ENCODE measurements around the gene MAP3K3. TPM values are rescaled to one million over a fixed set of nuclear protein-coding genes. Genes with fewer than 3 reads are reported as not detected.

MAP3K3 gene
- total RNA-seq, 1 experiment from 2014 or later = 14.1 TPM

DNA sequence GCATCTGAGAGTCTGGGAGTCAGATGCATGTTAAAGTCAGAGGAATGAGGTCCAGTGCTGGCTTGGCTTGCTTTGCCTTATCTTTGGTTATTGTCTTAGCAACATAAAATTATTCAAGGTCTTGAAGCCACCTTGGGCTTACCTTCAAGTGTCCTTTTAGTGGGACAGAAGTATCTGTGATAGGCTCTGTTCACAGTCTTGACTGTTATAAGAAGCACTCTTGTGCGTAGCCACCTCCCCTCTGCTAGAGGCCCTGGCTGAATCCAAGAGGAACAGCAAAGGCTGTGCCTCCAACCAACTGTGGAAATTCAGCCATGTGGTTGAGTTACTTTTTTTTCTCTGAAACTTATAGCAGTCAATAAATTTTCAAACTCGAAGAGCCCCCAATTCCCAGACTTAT is 8.6 kb upstream of the MAP3K3 start:
- no peak overlapping the region for H3K27ac ChIP-seq
- H3F3A ChIP-seq (ENCODE audit: insufficient read depth, low read depth) = no peaks in the 10 kb centered on the region; the same call in 1 of the 2 replicates
- H2AFZ ChIP-seq = no peak overlapping the region
- no peaks in the 10 kb centered on the region for H3K4me1 ChIP-seq (replicated peaks; ENCODE audit: insufficient read depth)
- no peaks in the 10 kb centered on the region for H3K9me2 ChIP-seq (ENCODE audit: insufficient read depth)
- H4K20me1 ChIP-seq (ENCODE audit: insufficient read depth) = no peaks in the 10 kb centered on the region
- no peak overlapping the region for H3K4me2 ChIP-seq
- no peaks in the 10 kb centered on the region for H3K27me3 ChIP-seq (ENCODE audit: insufficient read depth, low read depth)
- TF ChIP-seq EZH2 (IDR thresholded peaks at IDR 0.05; ENCODE audit: low read depth) = no peak
- no peak for TF ChIP-seq CTCF (conservative IDR thresholded peaks at IDR 0.05)
- H3K79me2 ChIP-seq (ENCODE audit: low read depth) = no peaks in the 10 kb centered on the region
- H3K4me3 ChIP-seq = no peak overlapping the region
- ChIA-PET POLR2A (ENCODE audit: unreplicated experiment) (no interaction called here), CTCF (no interaction called here)
- no peaks in the 10 kb centered on the region for H3K9me3 ChIP-seq (ENCODE audit: insufficient read depth, low read depth)
- H3K36me3 ChIP-seq (ENCODE audit: low read depth) = 0 out of 2 replicates have a peak, but pooled peaks cover 3% of the 10 kb centered on the region
- BruUV-seq (replicated peaks) = no TSS peak
- intact Hi-C loops (cut with micrococcal nuclease; ENCODE audit: unreplicated experiment) = loop anchor here (10.0 kb wide), 2 partner anchors 939 to 1059 kb away; no protein-coding TSS in a partner anchor
- DNase-seq = no peak

DNA sequence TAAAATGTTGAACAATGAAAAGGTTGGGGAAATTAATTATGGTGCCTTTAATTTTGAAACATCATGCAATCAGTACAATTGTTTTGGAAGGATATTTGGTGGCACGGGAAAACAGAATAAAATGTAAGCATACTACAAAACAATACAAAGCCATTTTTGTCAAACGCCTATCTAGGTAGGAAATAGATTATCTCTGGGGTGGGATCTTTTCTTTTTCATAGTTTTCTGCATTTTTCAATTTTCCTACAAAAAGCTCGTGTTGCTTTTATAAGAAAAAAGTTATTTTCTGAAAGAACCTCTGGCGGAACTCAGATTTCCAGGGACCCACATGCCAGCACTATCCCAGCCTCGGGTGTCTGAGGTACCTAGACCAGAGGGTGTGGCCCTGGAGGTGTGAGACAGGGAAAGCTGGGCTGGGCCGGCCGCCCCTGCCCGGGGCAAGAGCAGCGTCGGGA is 961 bp upstream of the MAP3K3 start:
- Histone ChIP-seq H3K9me3 (ENCODE audit: insufficient read depth, low read depth) (no peaks in the 10 kb centered on the region), H4K20me1 (ENCODE audit: insufficient read depth) (no peaks in the 10 kb centered on the region; the same call in 1 of the 2 replicates), H3K4me1 (replicated peaks; ENCODE audit: insufficient read depth) (peaks cover 12% of the 10 kb centered on the region; the same call in 1 of the 2 replicates), H3K4me2 (peak overlapping the region; percentile 90), H2AFZ (peak overlapping the region; percentile 84), H3K9me2 (ENCODE audit: insufficient read depth) (no peaks in the 10 kb centered on the region), H3K4me3 (peak overlapping the region; percentile 64), H3F3A (ENCODE audit: insufficient read depth, low read depth) (no peaks in the 10 kb centered on the region), H3K79me2 (ENCODE audit: low read depth) (0 out of 2 replicates have a peak, but pooled peaks cover 8% of the 10 kb centered on the region), H3K27ac (no peak overlapping the region), H3K27me3 (ENCODE audit: insufficient read depth, low read depth) (no peaks in the 10 kb centered on the region), H3K36me3 (ENCODE audit: low read depth) (no peaks in the 10 kb centered on the region)
- TF ChIP-seq CTCF (conservative IDR thresholded peaks at IDR 0.05) = no peak
- TF ChIP-seq EZH2 (IDR thresholded peaks at IDR 0.05; ENCODE audit: low read depth) = no peak
- BruUV-seq (replicated peaks) = TSS peak; percentile 98
- ChIA-PET POLR2A (ENCODE audit: unreplicated experiment) (interaction anchor here (0.5 to 0.9 kb wide), 3 partner anchors 15 to 1097 kb away, joined by 4 to 6 read pairs (median 4); no protein-coding TSS in a partner anchor), CTCF (interaction anchor here (0.7 to 2.3 kb wide), 3 partner anchors 10 to 442 kb away, joined by 3 to 11 read pairs (median 7); no protein-coding TSS in a partner anchor)
- DNase-seq = no peak
- intact Hi-C loops (cut with micrococcal nuclease; ENCODE audit: unreplicated experiment) = loop anchor here (5.0 kb wide), 3 partner anchors 56 to 221 kb away; partner anchors contain the start of gene SMARCD2

GRCh38 chr17:63622574-63623390 is 565 bp downstream of the MAP3K3 start:
- H3K36me3 ChIP-seq (ENCODE audit: low read depth) = no peaks in the 10 kb centered on the region
- H3F3A ChIP-seq (ENCODE audit: insufficient read depth, low read depth) = no peaks in the 10 kb centered on the region
- peak; percentile 40 to 69 for DNase-seq
- H3K79me2 ChIP-seq (ENCODE audit: low read depth) = 0 out of 2 replicates have a peak, but pooled peaks cover 8% of the 10 kb centered on the region
- POLR2A ChIA-PET (ENCODE audit: unreplicated experiment) = interaction anchor here (0.5 to 0.8 kb wide), 4 partner anchors 20 to 270 kb away, joined by 3 to 13 read pairs (median 4); partner anchors contain the start of genes CCDC47 and DDX42
- peak overlapping the region; percentile 76 for H3K4me2 ChIP-seq
- no peaks in the 10 kb centered on the region for H3K27me3 ChIP-seq (ENCODE audit: insufficient read depth, low read depth)
- H3K4me1 ChIP-seq (replicated peaks; ENCODE audit: insufficient read depth) = peaks cover 12% of the 10 kb centered on the region; the same call in 1 of the 2 replicates
- H3K9me3 ChIP-seq (ENCODE audit: insufficient read depth, low read depth) = no peaks in the 10 kb centered on the region
- BruUV-seq (replicated peaks) = no TSS peak
- H2AFZ ChIP-seq = peak overlapping the region; percentile 74
- no peak overlapping the region for H3K27ac ChIP-seq
- no peaks in the 10 kb centered on the region; the same call in 1 of the 2 replicates for H4K20me1 ChIP-seq (ENCODE audit: insufficient read depth)
- TF ChIP-seq CTCF (conservative IDR thresholded peaks at IDR 0.05) = no peak
- no peak for TF ChIP-seq EZH2 (IDR thresholded peaks at IDR 0.05; ENCODE audit: low read depth)
- intact Hi-C loops (cut with micrococcal nuclease; ENCODE audit: unreplicated experiment) = loop anchor here (2.0 to 5.0 kb wide), 4 partner anchors 55 to 220 kb away; partner anchors contain the start of genes SMARCD2 and STRADA
- H3K4me3 ChIP-seq = peak overlapping the region; percentile 64
- CTCF ChIA-PET = interaction anchor here (0.6 to 2.3 kb wide), 3 partner anchors 11 to 216 kb away, joined by 3 to 11 read pairs (median 7); no protein-coding TSS in a partner anchor
- H3K9me2 ChIP-seq (ENCODE audit: insufficient read depth) = no peaks in the 10 kb centered on the region
